T-helper 2 cell (primary cell): Measurements from ENCODE around the gene GRID2.

ENCODE experiments used
- DNase-seq, 5 experiments: peaks; one replicate each; pipeline versions ENCODE4 v3.0.0 to v3.0.0-alpha.2; 2012 to 2022

Gene GRID2

DNA sequence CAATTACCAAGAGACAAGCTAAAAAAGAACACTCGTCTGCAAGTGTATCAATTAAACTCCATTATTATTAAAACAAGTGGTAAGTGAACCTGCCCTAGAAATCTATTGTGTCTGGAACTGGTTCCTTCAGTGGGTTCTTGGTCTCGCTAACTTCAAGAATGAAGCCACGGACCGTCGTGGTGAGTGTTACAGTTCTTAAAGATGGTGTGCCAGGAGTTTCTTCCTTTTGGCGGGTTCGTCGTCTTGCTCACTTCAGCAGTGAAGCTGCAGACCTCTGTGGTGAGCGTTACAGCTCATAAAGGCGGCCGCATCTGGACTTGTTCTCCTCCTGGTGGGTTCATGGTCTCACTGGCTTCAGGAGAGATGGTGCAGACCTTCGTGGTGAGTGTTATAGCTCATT is 231.8 kb downstream of the GRID2 start:
- DNase-seq: no peak

DNA sequence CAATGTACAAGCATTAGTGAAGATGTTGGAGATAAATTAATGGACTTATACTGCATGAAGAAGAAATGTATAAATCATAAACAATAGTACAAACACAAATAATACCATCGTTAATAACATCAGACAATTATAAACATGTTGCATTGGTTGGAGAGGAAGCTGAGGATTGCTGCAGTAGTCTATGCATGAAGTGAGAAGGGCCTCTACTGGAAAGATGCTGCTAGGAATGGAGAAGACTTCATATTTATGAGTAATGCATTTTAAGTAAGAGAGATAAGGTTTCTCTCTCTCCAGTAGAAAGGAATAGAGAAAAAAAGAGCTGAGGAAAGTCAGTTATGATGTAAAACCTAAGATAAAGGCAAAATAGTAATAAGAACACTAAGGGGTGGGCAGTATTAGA is 247.8 kb downstream of the GRID2 start:
- no peak for DNase-seq

DNA sequence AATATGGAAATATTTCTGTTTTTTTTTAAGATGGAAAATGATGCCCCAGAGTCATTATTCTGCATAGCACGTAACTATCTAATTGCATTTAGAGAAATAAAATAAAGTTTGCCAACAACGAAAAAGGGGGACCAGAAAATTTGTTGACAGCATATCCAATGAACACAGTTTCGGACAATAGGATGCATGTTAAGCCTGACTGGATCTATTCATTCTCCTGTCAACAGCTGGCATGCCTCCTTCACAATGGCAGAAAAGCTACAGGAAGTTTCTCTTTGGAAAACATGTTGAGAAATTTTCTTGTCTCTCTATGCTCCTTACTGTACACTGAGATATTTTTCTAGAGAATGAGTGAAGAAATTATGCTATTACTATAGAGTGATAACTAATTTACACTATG is 262.5 kb downstream of the GRID2 start:
- no peak for DNase-seq

DNA sequence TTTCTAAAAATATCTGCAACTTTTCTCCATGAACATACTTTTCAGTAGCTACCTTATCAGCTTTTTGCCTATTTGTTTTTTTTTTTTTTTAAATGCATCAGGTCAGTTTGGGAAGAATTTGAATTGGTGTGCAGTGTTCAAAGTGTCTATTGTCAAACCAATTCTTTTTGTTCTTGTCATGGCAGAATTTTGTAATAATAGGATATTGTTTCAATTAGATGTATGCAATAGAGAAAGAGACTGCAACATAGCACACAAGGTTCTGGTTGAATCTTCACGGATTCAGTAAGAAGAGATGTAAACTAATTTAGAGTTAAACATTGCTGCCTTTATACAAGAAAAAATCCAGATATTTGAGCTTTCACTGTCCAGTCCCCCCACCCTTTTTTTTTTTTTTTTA is 277.1 kb downstream of the GRID2 start:
- no peak for DNase-seq

DNA sequence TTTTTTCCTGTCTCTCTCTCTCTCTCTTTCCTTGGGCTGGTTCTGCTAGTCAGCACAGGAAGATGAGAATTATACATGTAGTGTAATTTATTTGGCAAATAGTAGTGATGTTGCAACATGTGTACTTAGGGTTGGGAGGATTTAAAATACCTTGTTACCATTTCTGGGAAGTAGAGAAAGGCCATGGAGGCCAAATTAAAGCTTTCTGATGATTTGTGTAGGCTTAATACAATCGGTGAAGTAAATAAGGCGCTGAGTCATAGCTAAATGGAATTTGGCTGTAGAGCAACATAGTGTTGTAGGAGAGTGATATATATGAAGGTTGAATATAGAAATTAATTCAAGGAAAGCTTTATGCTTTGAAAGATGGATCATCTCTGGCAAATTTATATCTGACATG is 295.3 kb downstream of the GRID2 start:
- DNase-seq: no peak

DNA sequence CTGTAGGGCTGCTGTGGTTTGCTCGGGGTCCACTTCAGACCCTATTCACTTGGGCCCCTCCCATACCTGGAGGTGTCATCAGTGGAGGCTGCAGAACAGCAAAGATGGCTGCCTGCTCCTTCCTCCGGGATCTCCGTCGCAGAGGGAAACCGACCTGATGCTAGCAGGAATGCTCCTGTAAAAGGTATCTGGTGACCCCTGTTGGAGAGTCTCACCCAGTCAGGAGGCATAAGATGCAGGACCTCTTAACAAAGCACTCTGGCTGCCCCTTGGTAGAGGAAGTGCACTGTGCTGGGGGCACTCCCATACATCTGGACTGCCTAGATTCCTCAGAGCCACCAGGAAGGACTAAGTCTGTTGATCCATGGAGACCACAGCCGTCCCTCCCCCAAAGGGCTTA is 296.9 kb downstream of the GRID2 start:
- DNase-seq: no peak

DNA sequence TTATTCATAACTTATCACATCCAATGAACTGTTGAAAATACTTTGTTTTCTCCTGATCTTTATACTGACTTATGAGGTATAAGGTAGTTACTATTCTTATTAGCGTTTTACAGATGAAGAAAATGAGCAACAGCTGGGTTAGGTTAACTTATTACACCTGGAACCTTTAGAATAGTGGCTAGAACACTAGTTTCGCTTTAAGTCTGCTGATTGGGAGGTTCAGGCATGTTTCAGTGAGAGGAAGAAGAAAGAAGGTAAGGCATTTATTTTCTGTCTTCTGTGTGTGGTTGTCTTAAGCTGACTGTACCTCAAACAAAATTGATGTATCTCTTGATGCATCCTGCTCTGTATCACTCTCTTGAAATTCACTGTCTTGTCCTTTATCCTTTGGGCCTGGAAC is 302.5 kb downstream of the GRID2 start:
- DNase-seq: no peak

DNA sequence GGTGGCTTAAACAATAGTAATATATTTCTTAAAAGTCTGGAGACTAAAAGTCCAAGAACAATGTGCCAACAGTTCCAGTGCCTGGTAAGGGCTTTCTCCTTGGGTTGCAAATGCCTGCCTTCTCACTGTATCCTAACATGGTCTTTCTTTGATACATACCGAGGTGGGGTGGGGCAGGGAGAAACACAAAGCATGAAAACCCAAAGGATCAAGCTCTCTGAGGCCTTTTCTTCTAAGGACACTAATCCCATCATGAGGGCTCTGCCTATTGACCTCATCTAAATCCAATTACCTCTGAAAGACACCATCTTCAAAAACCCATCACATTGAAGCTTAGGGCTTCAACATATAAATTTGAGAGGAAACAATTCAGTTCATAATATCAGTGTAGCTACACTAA is 311.3 kb downstream of the GRID2 start:
- no peak for DNase-seq

DNA sequence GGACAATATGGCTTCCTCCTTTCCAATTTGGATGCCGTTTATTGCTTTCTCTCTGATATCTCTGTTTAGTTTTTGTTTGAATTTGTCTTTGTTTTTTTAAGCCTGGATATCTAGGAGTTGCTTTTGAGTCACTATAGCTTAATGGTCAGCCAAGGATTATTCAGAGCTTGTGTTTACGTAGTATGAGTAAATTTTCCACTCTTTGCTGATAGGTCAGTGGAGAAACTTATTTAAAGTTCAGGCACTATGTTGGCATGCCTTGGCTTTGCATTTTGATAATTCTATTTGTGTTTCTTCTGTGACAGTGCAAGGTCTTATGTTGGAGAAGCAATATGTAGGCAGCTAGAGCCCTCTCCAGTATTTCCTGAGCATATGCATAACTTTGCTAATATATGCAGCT is 315.2 kb downstream of the GRID2 start:
- DNase-seq: no peak

DNA sequence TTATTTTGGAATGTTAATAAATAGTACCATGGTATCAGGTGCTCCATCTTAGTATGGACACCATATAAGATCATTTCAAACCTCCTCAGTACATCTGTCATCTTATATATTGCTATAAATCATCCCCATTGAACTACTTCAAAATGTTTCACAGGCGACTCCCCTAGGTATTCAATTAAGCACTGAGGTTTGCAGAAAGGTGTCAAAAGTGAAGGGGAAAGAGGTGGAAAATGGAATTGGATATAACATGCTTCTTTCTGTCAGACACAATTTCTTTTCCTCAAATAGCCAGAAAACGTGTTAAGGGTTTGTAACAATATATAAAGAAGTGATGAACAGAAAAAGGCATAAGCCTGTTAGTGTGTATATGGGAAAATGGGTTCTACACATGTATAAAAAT is 325.5 kb downstream of the GRID2 start:
- no peak for DNase-seq

DNA sequence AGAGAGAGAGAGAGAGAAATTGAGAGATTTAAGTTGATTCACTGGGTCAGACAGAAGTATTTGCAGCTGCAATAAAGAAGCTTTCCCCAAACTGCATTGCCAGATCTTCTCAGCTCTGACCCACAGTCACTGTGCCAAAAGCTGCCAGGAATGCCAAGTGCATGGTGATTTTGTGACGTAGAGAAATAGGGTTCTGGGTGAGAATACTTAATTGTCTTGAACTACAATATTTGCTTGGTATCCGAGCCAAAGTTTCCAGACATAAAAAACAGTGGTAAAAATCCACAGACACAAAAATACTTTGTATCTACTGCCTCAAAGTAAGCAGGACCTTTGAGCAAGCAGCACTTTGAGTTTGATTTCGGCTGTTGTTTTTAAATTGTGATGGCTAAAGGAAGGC is 331.1 kb downstream of the GRID2 start:
- no peak for DNase-seq

DNA sequence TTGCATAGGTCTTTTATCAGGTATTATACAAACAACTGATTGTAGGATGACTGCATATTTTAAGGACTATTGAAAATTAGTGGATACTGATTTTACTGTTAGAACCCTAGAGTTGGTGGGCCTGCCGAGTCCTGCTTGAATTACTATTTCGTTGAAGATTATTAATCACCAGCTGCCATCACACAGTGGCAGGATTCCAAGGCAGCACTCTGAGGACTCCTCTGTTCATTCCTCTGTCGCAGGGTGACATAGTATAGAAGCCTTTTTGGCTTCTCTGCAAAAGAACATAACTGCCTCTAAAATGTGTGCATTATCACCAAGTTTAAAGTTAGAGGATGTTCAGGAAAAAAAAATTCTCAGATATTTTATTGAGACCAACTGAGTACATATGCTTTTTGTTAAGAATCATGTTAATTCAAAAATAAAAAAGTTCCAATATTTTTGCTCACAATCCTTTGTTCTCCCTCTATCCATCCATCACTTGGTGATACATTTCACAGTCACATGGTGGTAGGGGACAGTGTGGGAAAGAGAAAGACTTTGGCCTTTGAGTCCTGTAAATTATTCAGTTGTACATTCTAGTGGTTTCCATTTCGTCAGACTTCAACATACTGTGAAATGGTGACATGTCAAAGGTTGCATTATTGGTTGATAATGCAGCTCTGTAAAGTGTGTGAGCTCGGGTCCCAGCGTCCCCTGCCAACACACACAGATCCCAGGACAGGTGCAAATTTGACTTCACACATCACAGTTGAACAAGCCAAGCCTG is 332.5 kb downstream of the GRID2 start:
- DNase-seq: no peak

DNA sequence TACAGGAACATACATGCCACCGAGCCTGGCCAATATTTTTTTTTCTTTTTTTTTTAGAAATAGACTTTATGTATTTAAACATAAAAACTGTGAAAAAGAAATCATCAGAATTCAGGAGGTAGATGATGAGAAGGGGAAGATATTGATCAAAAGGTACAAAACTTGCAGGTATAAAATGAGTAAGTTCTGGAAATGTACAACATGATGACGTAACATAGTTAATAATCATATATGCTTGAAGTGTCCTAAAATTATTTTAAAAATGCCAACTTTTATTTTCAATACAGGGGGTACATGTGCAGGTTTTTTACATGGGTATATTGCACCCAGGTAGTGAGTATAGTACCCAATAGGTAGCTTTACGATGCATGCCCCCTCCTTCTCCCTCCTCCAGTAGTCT is 337.6 kb downstream of the GRID2 start:
- no peak for DNase-seq

DNA sequence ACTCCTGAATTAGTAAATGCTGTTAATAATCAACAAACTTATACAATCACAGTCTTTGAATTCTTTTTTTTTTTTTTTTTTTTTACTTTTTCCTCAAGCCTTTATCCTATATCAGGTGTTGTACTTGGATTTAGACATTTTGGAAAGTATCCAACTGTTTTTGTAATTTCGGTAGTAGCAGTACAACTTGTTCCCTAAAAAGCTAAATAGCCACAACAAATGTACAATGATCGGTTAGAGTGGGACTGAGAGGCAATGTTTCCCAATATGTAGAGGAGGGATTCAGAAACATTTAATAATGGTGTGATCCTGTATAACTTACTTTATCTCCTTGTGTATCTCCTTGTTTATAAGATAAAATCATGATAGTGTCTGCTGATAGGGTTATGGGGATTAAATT is 343.1 kb downstream of the GRID2 start:
- no peak for DNase-seq

DNA sequence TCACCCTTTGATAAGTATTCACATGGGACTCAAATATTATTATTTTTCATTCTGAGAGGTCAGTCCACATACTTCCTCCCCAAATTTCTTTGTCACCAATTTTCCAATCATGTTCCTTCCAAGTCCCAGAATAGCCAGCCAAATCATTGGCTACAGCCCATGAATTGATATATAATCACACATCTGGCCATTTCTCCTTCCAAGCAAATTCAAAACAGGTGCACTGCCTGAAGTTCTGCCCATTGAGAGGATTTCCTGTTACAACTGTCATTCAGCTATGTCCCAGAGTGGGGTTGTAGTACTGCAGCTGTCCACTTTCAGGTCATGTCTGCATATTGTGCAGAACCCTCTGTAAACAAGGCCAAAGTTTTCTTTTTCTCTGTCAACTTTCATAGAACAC is 347.8 kb downstream of the GRID2 start:
- no peak for DNase-seq

DNA sequence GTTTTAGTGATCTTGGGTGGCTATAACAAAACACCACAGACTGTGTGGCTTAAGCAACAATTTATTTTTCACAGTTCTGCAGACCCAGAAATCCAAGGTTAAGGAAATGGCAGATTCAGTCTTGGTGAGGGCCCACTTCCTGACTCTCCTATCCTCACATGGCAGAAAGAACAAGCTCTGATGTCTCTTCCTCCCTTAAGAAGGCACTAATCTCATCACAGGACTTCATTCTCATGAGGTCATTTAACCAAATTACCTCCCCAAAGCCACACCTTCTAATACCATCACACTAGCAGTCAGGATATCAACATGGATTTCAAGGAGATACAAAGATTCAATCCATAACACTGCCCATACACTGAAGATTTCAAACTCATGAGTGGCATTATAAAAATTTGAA is 350.3 kb downstream of the GRID2 start:
- DNase-seq: no peak

DNA sequence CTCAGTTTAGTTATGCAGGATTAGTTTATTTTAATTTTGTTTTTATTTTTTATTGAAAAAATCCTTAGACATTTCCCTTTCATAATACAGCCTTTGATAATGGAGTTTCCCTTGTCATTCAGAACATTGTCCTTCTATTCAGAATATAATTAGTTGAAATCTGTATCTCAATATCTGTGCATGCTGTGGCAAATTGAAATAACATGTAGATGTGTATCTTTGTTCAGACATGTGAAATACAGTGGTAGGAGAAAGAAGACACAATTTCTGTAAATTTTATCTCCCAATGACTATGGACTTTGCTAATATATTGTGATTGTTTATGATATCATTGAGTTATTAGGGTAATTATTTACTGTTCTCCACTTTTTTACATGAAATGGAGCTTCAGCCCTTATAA is 353.9 kb downstream of the GRID2 start:
- no peak for DNase-seq

DNA sequence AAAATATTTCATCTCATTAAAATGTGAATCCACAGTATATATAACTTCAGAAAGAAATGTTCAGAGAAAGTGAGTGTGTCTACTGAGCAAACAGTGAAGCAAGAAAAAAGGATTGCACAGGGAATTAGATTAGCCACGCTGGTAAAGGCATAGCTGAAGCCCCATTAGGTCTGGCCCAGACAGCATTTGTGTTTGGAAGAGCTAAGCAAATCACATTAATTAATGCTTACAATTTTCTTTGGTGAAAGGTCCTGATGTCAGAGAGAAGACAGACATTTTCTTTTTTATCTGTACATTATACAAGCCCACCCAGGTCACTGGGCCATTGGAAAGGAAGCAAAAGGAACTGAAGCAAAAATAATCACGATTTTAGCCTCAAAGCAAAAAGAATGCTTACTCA is 354.6 kb downstream of the GRID2 start:
- DNase-seq: no peak

DNA sequence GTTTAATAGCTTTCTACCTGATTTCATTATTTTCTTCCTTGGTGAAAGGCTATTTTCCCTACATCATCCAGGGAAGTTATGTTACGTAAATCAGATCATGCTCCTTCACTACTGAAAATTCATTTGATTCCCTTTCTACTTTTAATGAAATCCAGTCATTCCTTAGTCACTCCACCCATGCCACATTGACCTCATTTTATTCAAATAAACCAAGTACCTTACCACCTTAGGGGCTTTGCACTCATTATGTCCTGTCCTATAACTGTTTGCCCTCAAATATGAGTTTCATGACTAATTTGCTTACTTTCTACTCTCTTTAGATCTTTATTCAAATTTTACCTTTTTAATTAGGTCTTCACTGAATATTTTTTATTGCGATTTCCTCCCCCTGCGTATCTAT is 374.0 kb downstream of the GRID2 start:
- no peak for DNase-seq

DNA sequence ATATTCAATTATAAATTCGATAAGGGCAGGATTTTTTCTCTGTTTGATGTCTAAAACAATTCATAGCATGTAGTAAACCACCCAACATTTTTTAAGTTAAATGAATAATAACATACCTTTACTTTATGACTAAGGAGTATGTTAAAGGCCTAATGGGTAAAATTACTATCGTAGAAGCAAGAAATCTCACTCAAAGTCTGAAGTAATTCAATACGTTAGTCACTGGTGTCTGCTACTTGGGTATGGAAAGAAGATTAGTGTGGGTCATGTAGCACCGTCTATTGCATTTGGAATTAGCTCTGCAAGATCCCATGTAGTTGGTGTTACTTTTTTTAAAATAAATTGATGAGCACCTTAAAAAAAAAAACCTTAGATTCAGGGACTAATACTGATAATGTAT is 374.5 kb downstream of the GRID2 start:
- DNase-seq: no peak

DNA sequence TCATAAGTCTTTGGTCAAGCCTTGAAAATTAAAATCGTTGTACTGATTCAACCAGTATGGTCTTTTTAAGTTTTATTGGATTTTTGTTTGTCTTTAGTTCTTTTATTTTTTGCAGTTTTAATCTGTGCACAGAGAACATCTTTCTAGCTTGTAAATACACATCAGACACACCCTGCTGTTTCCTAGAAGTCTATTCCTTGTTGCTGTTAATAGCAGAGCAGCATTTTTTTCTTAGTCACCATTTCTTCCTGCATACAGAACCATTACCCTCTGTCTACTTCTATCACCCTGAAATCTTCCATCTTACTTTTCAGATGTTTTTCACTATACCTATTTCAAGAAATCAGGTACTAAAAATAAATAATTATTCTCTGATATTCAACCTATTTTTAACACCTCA is 375.4 kb downstream of the GRID2 start:
- DNase-seq: no peak

DNA sequence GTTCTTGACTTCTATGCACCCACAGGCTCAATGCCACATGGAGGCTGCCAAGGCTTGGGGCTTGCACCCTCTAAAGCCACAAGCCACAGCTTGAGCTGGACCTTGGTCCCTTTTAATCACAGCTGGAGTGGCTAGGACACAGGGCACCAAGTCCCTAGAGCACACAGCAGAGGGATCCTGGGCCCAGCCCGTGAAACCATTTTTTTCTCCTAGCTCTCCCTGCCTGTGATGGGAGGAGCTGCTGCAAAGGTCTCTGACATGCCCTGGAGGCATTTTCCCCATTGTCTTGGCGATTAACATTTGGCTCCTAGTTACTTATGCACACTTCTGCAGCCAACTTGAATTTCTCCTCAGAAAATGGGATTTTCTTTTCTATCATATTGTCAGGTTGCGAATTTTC is 410.9 kb downstream of the GRID2 start:
- no peak for DNase-seq

DNA sequence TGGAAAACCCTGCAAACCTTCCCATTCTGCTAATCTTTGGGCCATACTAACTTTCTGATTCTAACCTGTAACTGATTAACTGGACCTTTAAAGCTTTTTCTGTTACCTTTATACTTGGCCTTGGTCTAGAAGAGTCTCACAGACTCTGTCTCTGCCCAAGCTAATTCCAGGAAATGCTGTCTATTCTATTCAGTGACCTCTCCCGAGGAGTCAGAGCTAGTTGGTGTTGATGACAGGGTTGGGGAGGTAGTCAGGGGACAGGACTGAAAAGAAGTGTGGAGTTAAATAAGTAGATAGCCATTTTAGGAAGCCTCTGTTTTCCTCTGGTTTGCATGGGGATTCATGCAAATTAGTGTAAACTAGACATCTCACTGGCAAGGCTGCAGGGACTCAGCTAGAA is 429.5 kb downstream of the GRID2 start:
- no peak for DNase-seq

DNA sequence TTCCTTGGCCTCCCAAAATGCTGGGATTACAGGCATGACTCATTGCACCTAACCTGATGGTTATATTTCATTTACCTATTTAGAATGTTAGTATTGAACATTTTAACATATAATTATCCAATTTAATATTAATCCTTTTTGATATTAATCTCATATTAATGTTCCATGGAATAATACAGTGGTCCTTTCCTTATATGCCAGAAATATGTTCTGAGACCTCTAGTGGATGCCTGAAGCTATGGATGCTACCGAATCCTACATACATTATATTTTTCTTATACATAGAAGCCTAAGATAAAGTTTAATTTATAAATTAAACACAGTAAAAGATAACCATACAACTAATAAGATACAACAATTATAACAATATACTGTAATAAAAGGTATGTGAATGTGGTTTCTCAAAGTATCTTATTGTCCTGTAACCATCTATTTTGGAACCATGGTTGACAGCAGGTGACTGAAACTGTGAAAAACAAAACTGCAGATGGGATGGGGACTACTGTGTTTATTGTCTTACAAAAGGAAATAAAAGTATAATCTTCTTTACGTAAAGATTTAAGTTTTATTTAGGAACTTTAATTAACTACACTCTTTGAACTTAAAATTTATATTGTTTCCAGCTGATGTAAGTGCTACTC is 431.4 kb downstream of the GRID2 start:
- no peak for DNase-seq

DNA sequence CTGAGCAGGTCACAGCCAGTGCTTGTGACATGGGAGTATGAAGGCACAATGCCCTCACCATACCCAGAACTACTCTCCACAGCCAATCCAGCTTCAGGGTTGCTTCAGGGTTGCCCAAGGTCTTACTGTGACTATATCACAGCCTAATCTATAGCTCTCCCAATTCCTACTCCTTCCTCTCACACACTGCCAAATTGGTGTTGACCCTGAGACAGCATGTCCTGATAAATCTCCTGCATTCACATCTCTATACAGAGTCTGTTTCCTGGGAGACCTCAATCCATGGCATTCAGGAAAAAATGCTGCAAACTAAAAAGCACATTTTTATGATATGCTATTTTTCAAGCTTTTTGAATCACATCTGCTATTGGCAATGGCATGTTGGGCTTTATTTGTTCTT is 456.7 kb downstream of the GRID2 start:
- no peak for DNase-seq
